Measurements from ENCODE around the gene SPTBN1. TPM values are rescaled to one million over a fixed set of nuclear protein-coding genes. Genes with fewer than 3 reads are reported as not detected.

Gene SPTBN1
- total RNA-seq, 1 experiment from 2014 or later = 202 TPM

- no peak for DNase-seq
- ChIA-PET CTCF (no interaction called here), POLR2A (ENCODE audit: unreplicated experiment) (no interaction called here)
- no peak overlapping the region for H3K4me3 ChIP-seq (ENCODE audit: low read length)
- no peaks in the 10 kb centered on the region for H4K20me1 ChIP-seq (ENCODE audit: low read length)
- no TSS peak for BruUV-seq (replicated peaks)
- no peak for TF ChIP-seq EZH2 (IDR thresholded peaks at IDR 0.05; ENCODE audit: low read length, unreplicated experiment)
- TF ChIP-seq EZH2phosphoT487 (IDR thresholded peaks at IDR 0.05; ENCODE audit: borderline replicate concordance, low read length) = no peak
- no peak for TF ChIP-seq CTCF (conservative IDR thresholded peaks at IDR 0.05; ENCODE audit: low read depth, low read length)
- no peaks in the 10 kb centered on the region for H3K36me3 ChIP-seq (ENCODE audit: low read depth, low read length)
- H3K79me2 ChIP-seq (ENCODE audit: low read length) = no peaks in the 10 kb centered on the region
- intact Hi-C loops (cut with micrococcal nuclease) = no loop called here
- H3K4me1 ChIP-seq (ENCODE audit: insufficient read depth, low read length) = no peaks in the 10 kb centered on the region
- H3K27me3 ChIP-seq (ENCODE audit: low read length) = no peaks in the 10 kb centered on the region
- no peaks in the 10 kb centered on the region for H3K9me2 ChIP-seq (replicated peaks; ENCODE audit: low read length)
- H3F3A ChIP-seq (ENCODE audit: low read length, unreplicated experiment) = no peaks in the 10 kb centered on the region
- H3K4me2 ChIP-seq (ENCODE audit: low read length) = no peak overlapping the region
- no peak overlapping the region for H2AFZ ChIP-seq (ENCODE audit: low read length)
- no peak overlapping the region for H3K9ac ChIP-seq (ENCODE audit: low read length)
- no peaks in the 10 kb centered on the region for H3K9me3 ChIP-seq (ENCODE audit: low read length)
- no peak overlapping the region for H3K27ac ChIP-seq (ENCODE audit: low read length)
- no peak for ATAC-seq
Observed at GRCh38 chr2:54440050-54440449, 16.1 kb upstream of the SPTBN1 start.

DNA sequence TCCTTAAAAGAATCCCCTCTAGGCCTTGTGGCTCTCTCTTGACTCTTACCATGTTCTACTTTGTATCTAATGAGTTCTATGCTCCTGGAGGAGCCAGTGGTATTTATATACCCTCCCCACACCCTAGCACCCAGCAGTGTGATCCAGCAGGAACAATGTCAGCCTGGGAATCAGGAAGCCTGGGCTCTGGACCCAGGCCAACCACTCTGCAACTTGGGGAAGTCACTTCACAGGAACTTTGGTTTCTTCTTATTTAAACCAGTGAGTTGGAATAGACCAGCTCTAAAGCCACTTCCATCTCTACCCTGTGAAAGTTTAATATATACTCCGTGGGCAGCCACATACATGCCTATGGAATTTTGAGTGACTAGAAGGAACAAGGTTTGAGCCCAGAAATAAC is 11.6 kb upstream of the SPTBN1 start:
- TF ChIP-seq EZH2 (IDR thresholded peaks at IDR 0.05; ENCODE audit: low read length, unreplicated experiment) = no peak
- TF ChIP-seq EZH2phosphoT487 (IDR thresholded peaks at IDR 0.05; ENCODE audit: borderline replicate concordance, low read length) = no peak
- TF ChIP-seq CTCF (conservative IDR thresholded peaks at IDR 0.05; ENCODE audit: low read depth, low read length) = no peak
- intact Hi-C loops (cut with micrococcal nuclease) = no loop called here
- ATAC-seq = no peak
- Histone ChIP-seq H3K4me3 (ENCODE audit: low read length) (no peak overlapping the region), H3K79me2 (ENCODE audit: low read length) (no peaks in the 10 kb centered on the region), H2AFZ (ENCODE audit: low read length) (no peak overlapping the region), H3K27ac (ENCODE audit: low read length) (no peak overlapping the region), H3K4me2 (ENCODE audit: low read length) (no peak overlapping the region), H3K9me2 (replicated peaks; ENCODE audit: low read length) (no peaks in the 10 kb centered on the region), H4K20me1 (ENCODE audit: low read length) (no peaks in the 10 kb centered on the region), H3K27me3 (ENCODE audit: low read length) (no peaks in the 10 kb centered on the region), H3K9ac (ENCODE audit: low read length) (no peak overlapping the region), H3K9me3 (ENCODE audit: low read length) (no peaks in the 10 kb centered on the region), H3F3A (ENCODE audit: low read length, unreplicated experiment) (no peaks in the 10 kb centered on the region), H3K4me1 (ENCODE audit: insufficient read depth, low read length) (no peaks in the 10 kb centered on the region), H3K36me3 (ENCODE audit: low read depth, low read length) (no peaks in the 10 kb centered on the region)
- POLR2A ChIA-PET (ENCODE audit: unreplicated experiment) = no interaction called here
- CTCF ChIA-PET = no interaction called here
- no peak for DNase-seq
- BruUV-seq (replicated peaks) = no TSS peak

DNA sequence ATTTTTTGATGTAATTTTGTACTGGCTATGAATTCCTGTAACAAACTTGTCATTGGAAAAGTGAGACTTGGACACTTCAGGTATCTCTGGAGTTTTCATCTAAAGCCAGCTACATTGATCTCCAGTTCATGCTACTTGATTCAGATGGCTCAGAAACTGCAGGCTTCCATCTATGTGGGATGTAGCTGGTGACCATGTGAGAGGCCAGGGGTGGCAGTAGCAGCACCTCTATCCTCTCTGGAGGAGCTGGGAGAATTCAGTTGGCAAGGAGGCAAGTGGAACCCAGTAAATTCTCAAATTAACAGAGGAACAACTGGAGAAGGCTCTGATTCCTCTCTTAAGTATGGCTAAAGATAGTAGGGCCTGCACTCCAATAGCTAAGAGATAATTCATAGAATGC is 10.0 kb upstream of the SPTBN1 start:
- intact Hi-C loops (cut with micrococcal nuclease) = no loop called here

More for the DNA sequence above, 10.0 kb upstream of the SPTBN1 start:
- BruUV-seq (replicated peaks) = no TSS peak
- Histone ChIP-seq H3K4me1 (ENCODE audit: insufficient read depth, low read length) (no peaks in the 10 kb centered on the region), H3K79me2 (ENCODE audit: low read length) (no peaks in the 10 kb centered on the region), H3K4me3 (ENCODE audit: low read length) (no peak overlapping the region), H3K9me2 (replicated peaks; ENCODE audit: low read length) (no peaks in the 10 kb centered on the region), H3K9me3 (ENCODE audit: low read length) (no peaks in the 10 kb centered on the region), H3K9ac (ENCODE audit: low read length) (no peak overlapping the region), H2AFZ (ENCODE audit: low read length) (no peak overlapping the region), H3F3A (ENCODE audit: low read length, unreplicated experiment) (no peaks in the 10 kb centered on the region), H3K4me2 (ENCODE audit: low read length) (no peak overlapping the region), H3K36me3 (ENCODE audit: low read depth, low read length) (no peaks in the 10 kb centered on the region), H3K27me3 (ENCODE audit: low read length) (no peaks in the 10 kb centered on the region), H4K20me1 (ENCODE audit: low read length) (no peaks in the 10 kb centered on the region), H3K27ac (ENCODE audit: low read length) (no peak overlapping the region)
- CTCF ChIA-PET = no interaction called here
- POLR2A ChIA-PET (ENCODE audit: unreplicated experiment) = no interaction called here
- DNase-seq (no peak), ATAC-seq (no peak)
- TF ChIP-seq EZH2phosphoT487 (IDR thresholded peaks at IDR 0.05; ENCODE audit: borderline replicate concordance, low read length) (no peak), CTCF (conservative IDR thresholded peaks at IDR 0.05; ENCODE audit: low read depth, low read length) (no peak), EZH2 (IDR thresholded peaks at IDR 0.05; ENCODE audit: low read length, unreplicated experiment) (no peak)

All from PC-3 (cell line).